Right forelimb (tissue), 1 donor: Measurements from ENCODE around the gene IBTK.
"Not testable (repeated sequence)": the region's sequence is repeated elsewhere in the genome, so short reads cannot be mapped to it uniquely, and the experiment has no call there.

Source experiments
- DNase-seq: peaks from one replicate; pipeline ENCODE4 v3.0.0-alpha.2; 2018

The IBTK gene

GRCh38 chr6:82247505-82248272 lies at the start of gene IBTK:
Gene IBTK, minus strand, starts transcription at chr6:82247744. Its CDS starts 7,258 bp downstream, at chr6:82240486.
- DNase-seq = peak; percentile 98

GRCh38 chr6:82283771-82284410 lies 36.3 kb upstream of the IBTK start:
- DNase-seq = no peak

- DNase-seq = not testable (repeated sequence)
Observed at GRCh38 chr6:82281550-82281949, 34.0 kb upstream of the IBTK start.

GRCh38 chr6:82277686-82278085 lies 30.1 kb upstream of the IBTK start:
- no peak for DNase-seq

GRCh38 chr6:82275686-82276085 lies 28.1 kb upstream of the IBTK start:
- no peak for DNase-seq

- DNase-seq = no peak
Observed at GRCh38 chr6:82273295-82273694, 25.8 kb upstream of the IBTK start.

- DNase-seq = no peak
Observed at GRCh38 chr6:82270881-82271635, 23.5 kb upstream of the IBTK start.

- DNase-seq = no peak
Observed at GRCh38 chr6:82268301-82268846, 20.8 kb upstream of the IBTK start.

GRCh38 chr6:82264824-82265223 lies 17.3 kb upstream of the IBTK start:
- no peak for DNase-seq

- no peak for DNase-seq
Observed at GRCh38 chr6:82264321-82264720, 16.8 kb upstream of the IBTK start.

GRCh38 chr6:82263916-82264315 lies 16.4 kb upstream of the IBTK start:
- DNase-seq = no peak

GRCh38 chr6:82260997-82261732 lies 13.6 kb upstream of the IBTK start:
- DNase-seq = no peak

- no peak for DNase-seq
Observed at GRCh38 chr6:82259389-82259788, 11.8 kb upstream of the IBTK start.

- DNase-seq = no peak
Observed at GRCh38 chr6:82257088-82257774, 9.7 kb upstream of the IBTK start.

GRCh38 chr6:82254722-82255121 lies 7.2 kb upstream of the IBTK start:
- DNase-seq = not testable (repeated sequence)

- DNase-seq = no peak
Observed at GRCh38 chr6:82251942-82252341, 4.4 kb upstream of the IBTK start.

- DNase-seq = no peak
Observed at GRCh38 chr6:82249381-82250253, 2.1 kb upstream of the IBTK start.

GRCh38 chr6:82248273-82248735 lies 760 bp upstream of the IBTK start:
- DNase-seq = no peak

GRCh38 chr6:82246802-82247504 lies 591 bp downstream of the IBTK start:
- no peak for DNase-seq

GRCh38 chr6:82246370-82246769 lies 1.2 kb downstream of the IBTK start:
- DNase-seq = no peak
